GM19025 (cell line): Measurements from ENCODE around the gene DIS3L2.
A peak's percentile ranks its signal among the peaks of the same experiment; 100 is the strongest.
"Not testable (repeated sequence)": the region's sequence is repeated elsewhere in the genome, so short reads cannot be mapped to it uniquely, and the experiment has no call there.

ENCODE experiments used
- ATAC-seq: cut with Tn5 transposase; IDR thresholded peaks from one replicate; pipeline ENCODE4 v1.9.1; 2021; ENCODE audit warnings: mild to moderate bottlenecking, low read depth, moderate library complexity; ENCODE audit not compliant: unreplicated experiment

Gene DIS3L2

GRCh38 chr2:232315049-232315922, 353.8 kb downstream of the DIS3L2 start:
- ATAC-seq = peak; percentile 83

- ATAC-seq = no peak
These were observed 354.4 kb downstream of the DIS3L2 start for GRCh38 chr2:232315923-232316299.

- no peak for ATAC-seq
These were observed 355.2 kb downstream of the DIS3L2 start for GRCh38 chr2:232316461-232317330.

GRCh38 chr2:232318169-232318855, 356.8 kb downstream of the DIS3L2 start:
- ATAC-seq = no peak

- no peak for ATAC-seq
These were observed 357.7 kb downstream of the DIS3L2 start for GRCh38 chr2:232319067-232319802.

- ATAC-seq = no peak
These were observed 358.4 kb downstream of the DIS3L2 start for GRCh38 chr2:232319803-232320442.

GRCh38 chr2:232320443-232320803, 358.9 kb downstream of the DIS3L2 start:
- ATAC-seq = no peak

- ATAC-seq = no peak
These were observed 359.8 kb downstream of the DIS3L2 start for GRCh38 chr2:232321156-232321816.

GRCh38 chr2:232321817-232322559, 360.5 kb downstream of the DIS3L2 start:
- ATAC-seq = no peak

GRCh38 chr2:232322560-232323327, 361.2 kb downstream of the DIS3L2 start:
- no peak for ATAC-seq

GRCh38 chr2:232323328-232323650, 361.8 kb downstream of the DIS3L2 start:
- ATAC-seq = no peak

- not testable (repeated sequence) for ATAC-seq
These were observed 362.5 kb downstream of the DIS3L2 start for GRCh38 chr2:232323967-232324366.

GRCh38 chr2:232324778-232325177, 363.3 kb downstream of the DIS3L2 start:
- no peak for ATAC-seq

GRCh38 chr2:232325324-232326273, 364.1 kb downstream of the DIS3L2 start:
- ATAC-seq = no peak

GRCh38 chr2:232326274-232327104, 365.0 kb downstream of the DIS3L2 start:
- ATAC-seq = not testable (repeated sequence)
